Measurements from ENCODE around the gene TRAPPC2L. TPM values are rescaled to one million over a fixed set of nuclear protein-coding genes. Genes with fewer than 3 reads are reported as not detected.

The TRAPPC2L gene
- total RNA-seq, 1 donor from 2014 or later, result 30.4 TPM

DNA sequence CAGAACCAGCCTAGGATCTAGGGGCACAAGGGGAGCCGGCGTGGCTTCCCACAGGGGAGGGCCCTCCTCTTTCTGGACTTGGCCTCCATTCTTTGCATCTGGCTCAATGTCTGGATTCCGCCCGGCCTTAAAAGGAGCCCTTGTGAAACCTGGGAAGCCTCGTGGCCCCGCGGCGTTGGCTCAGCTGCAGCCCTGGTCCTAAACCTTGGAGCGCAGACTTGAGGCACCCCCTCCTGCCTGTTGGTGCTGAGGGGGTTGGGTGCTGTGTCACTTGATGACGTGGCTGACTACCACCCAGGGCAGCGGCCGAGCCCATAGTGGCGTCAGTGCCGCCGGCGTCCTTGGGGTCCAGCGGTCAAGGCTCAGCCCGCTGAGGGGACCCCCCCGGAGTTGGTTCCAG lies 4.4 kb downstream of the TRAPPC2L start:
- no peak for DNase-seq

DNA sequence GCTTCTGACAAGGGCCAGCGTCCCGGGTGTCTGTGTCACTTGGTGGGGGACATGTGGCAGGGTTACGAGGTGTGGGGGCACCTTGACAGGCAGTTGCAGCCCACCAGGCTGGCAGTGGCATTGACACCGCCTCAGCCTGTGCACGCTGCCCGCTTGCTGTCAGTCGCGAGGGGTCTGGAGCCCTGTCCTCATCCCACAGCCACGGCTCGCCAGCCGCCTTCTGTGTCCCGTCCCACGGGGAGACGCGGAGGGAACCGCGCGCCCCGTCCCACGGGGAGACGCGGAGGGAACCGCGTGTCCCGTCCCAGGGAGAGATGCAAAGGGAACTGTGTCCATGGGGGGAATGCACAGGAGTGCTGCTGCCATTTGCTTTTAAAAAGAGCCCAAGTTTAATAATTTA lies 6.0 kb downstream of the TRAPPC2L start:
- no peak for DNase-seq

DNA sequence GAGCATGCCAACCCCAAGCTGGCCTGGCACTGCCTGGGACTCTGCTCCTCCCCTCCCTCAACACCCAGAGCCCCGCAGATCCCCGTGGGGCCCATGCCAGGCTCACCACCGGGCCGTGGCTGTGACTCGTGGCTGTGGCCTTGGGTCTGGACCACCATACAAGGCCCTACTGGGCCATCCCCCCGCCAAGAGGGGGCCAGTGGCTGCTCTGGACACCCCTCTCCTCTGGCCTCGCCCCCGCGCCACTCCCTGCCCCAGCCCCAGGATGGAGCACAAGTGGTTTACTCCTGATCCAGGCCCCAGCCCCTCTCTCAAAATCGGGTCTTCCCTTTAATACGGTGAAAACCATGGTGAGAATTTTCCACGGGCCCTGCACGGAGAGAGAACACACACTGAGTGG lies 6.5 kb downstream of the TRAPPC2L start:
- DNase-seq, result no peak

DNA sequence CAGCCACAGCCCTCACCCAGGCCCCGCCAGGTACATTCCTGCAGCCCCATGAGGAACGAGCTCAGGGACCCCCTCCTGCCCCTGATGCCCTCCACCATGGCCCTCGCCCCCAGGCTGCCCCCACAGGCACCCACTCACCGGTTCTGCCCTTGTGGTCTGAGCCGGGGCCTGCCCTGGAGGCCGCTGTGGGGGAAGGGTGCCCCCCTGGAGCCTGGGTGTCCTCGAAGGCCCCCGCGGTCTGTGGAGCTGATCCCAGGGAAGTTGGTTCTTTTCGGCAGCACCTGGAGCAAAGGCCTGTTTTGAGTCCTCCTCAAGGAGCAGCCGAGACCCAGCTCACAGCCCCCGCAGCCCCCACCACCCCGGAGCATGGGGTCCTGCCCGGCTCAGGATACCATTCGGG lies 7.2 kb downstream of the TRAPPC2L start:
- DNase-seq, result no peak

DNA sequence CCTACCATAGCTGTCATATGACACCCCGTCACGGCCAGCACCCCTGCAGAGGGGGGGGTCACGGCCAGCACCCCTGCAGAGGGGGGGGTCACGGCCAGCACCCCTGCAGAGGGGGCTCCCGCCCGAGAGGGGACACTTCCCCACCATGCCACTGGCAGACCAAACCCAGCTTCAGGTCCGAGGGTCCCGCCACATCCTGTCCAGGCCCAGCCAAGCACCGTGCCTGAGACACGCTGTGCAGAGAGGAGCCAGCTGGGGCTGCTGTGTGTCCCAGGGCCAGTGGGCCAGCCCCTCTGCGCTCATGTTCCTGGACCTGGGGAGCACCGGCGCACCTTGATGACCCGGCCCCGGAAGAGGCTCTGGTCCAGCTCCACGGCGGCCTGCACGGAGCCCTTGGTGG lies 7.6 kb downstream of the TRAPPC2L start:
- DNase-seq, result no peak

DNA sequence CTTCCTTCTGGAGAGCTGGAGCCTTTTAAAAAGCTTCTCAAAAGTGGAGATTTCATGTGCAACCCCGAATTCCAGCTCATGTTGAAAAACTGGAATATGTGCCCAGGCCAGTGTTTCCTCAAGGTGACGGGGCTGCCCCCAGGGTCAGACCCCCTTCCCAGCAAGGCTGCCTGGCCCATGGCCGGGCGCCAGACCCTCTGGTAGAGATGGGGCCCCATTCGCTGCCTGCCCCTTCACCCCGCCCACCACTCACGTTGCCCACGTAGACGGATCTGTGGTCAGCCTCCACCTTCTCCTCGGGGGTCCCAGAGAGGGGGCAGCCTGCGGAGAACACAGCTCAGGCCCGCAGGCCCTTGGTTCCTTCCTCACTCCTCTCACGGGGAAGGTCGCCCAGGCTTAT lies 8.4 kb downstream of the TRAPPC2L start:
- DNase-seq, result no peak

DNA sequence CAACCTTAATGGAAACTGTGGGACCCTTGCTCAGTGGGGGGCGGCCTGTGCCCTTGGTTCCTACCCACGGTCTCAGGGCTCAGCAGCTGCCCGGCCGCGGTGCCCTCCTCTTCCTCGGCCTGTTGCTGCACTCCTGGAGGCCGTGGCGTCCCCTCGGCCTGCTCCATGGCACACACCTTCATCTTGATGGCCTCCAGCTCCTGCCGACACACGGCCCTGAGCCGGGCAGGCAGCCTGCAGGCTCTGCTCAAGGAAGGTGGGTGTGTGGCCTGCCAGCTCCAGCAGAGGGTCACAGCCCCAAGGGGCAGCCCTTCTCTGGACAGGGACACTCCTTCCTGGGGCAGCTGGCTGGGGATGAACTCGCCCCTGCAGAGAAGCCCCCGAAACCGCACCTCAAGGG lies 8.8 kb downstream of the TRAPPC2L start:
- DNase-seq, result no peak

DNA sequence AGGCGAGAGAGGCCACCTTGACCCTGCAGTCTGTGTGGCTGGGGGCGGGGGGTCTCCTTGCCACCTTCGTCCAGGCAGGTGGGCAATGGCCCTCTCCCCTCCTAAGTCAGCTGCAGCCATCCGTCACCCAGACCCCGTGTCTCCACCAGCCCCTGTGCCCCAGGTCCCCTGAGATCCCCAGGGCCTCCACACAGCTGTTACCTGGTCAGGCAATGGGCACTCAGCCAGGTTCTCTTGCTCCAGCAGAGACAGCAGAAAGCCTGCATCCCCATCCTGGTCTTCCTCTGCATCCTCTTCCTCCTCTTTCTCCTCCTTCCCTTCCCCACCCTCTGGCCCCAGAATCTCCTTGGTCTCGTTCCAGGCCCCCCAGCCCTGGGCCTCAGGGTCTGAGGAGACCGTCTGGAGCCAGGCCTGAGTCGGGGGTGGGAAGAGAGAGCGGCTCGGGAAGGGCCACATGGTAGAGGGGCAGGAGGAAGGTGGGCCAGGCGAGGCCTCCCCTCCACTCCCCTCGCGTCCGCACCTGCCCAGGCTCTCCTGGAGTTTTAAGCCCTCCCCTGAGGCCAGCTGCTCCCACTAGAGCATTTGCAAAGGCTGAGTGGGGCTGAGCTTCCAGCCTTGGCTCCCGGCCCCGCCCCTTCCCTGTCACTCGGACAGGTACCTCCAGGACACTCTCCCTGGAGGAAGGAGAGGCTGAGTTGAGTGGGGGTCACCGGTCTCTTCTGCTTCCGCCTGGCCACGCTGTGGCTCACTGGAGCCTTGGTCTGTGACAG lies 9.4 kb downstream of the TRAPPC2L start, which contains the start of gene PABPN1L:
TSS of gene PABPN1L (minus strand) at position 510 of the 770 bp plus-strand sequence. CDS start at position 456, 54 bp downstream.
- DNase-seq, result no peak

DNA sequence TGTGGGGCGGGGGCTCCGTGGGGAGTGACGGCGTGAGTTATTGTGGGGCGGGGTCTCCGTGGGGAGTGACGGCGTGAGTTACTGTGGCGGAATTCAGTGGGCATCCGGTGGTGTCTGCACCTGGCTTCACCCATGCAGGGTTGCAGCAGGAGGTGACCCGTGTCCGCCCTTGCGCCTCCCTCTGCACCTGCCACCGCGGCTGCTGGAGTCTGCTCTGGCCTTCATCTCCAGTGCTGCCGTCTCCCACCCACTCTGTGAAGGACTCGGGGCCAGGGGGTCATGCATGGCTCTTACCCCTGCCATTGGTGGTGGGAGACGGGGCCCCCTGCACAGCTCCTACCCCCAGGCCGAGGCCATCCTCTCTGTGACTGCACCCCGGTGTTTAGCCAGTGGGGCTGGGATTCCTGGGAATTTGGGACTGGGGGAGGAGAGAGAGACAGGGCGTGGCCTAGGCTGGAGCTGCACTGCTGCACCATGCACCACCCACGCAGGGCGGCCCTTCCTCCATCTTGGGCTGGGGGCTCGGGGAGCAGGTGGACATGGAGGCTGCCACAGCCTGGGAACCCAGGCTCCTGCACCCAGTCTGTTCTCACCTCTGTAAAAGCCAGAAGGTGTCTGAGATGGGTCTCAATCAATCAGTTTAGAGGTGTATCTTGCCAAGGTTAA lies 10.8 kb downstream of the TRAPPC2L start:
- no peak for DNase-seq

DNA sequence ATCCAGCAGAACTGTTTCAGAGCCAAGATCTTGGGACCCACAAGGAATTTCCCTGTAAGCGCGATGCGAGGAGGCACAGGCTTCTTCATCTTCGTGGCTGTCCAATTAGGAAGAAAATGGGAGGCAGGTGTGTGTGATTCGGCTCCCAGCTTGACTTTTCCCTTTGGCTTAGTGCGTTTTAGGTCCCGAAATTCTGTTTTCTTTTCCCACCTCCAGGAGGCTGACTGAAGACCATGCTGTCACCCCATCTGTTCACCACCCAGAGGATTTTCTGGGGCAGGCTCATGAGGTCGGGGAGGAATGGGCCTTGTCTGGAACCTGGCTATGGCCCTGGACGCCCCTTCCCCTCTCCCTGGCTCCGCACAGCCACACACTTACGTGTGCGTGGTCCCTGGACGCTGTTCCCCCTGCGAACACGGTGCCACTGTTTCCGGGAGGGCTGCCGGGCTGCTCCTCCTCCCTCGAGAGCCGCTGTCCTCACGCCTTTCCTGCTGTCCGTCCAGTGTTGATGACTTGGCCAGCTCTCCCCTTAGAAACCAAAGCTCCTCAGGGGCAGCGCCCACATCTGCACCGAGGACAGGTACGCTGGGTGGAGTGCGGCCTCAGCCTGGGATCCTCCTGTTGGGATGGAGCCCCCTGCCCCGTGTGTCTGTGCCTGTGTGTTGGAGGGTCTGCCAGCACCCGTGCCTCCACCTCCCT lies 12.2 kb downstream of the TRAPPC2L start:
- DNase-seq, result no peak

DNA sequence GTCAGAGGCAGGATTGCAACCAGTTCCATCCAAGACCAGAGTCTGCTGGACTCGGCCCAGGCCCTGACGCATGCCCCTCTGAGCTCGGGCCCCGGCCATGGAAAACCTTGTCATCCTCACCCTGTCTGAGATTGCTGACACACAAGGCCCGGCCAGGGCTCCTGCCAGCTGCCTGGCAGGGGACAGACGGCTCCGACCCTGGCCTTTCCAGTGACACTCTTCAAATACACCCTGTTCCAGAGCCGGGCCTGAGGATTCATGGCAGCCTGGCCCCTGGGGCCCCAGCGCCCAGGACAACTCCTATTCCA lies 12.7 kb downstream of the TRAPPC2L start:
- no peak for DNase-seq

DNA sequence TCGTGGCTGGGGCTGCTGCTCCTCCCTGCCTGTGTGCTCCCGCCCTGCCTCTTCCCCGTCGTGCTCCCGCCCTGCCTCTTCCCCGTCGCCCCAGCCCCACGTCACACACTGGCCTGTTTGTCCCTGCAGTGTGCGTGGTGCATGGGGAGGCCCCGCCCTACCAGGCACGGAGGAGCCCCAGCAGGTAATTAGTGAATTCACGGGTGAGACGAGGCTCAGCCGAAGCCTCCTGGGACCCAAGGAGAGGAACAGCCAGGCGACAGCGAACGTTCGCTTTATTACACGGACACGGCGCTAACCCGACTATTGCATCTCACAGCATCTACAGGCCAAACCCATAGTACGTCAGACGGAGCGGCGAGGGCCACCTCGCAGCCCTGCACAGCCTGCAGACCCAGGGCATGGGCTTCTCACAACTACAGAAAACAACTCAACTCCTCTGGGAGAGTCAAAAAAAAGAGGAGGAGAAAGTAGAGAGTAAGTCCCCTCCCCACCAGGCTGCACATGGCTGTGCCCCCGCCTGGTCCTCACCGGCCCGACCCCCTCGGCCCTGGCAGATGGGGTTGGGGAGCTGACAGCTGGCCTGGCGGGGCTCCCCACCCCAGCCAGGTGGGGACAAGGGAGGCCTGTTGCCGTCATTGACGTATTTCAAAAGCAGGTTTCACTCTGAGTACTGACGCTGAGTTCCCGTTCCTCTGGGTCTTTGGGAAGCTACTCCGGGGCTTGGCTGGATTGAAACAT lies 13.9 kb downstream of the TRAPPC2L start:
- no peak for DNase-seq

DNA sequence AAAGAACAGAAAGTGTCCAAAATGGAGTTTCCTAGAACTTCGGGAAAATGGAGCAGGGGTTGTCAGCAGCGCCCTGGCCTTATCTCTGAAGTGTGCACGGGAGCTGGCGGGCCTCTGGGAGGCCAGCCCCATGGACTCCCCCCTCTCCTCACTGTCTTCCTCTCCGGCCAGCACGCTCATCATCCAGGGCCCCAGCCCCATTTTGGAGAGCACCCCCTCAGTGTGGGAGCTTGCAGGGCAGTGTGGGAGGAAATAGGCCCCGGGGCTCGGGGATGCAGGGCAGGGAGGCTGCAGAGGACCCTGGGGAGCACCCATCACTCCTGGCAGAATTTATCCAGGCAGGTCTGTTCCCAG lies 14.4 kb downstream of the TRAPPC2L start:
- DNase-seq, result no peak

DNA sequence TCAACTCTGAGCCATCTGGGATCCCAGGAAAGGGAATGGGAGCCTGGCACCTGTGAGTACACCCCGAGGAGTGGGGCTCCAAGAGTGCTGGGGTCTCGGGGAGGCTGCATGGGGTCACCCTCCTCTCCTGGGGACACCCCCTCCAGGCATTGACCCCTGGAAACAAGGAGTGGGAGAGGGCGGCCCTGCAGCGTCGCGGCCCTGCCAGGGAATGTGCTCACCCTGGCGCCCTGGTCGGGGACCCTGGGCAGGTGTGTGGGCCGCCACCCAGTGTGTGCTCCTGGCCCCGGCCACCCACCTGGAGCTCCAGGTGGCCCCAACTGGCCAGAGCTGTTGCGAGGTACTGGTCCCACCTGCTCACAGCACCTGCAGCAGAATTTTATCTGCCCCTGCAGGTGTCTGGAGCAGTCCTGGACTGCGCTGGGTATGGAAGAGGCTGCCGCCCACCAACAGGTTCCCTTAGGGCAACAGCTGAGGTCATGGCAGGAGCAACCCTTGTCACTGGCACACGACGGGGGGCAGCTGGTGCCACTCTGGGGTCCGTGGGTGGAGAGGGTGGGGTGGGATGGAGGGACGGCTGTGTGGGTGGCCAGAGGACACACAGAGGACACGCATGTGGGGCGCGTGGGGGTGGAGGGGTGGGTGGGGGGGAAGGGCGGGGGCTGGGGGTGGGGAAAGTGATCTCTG lies 14.9 kb downstream of the TRAPPC2L start:
- no peak for DNase-seq

DNA sequence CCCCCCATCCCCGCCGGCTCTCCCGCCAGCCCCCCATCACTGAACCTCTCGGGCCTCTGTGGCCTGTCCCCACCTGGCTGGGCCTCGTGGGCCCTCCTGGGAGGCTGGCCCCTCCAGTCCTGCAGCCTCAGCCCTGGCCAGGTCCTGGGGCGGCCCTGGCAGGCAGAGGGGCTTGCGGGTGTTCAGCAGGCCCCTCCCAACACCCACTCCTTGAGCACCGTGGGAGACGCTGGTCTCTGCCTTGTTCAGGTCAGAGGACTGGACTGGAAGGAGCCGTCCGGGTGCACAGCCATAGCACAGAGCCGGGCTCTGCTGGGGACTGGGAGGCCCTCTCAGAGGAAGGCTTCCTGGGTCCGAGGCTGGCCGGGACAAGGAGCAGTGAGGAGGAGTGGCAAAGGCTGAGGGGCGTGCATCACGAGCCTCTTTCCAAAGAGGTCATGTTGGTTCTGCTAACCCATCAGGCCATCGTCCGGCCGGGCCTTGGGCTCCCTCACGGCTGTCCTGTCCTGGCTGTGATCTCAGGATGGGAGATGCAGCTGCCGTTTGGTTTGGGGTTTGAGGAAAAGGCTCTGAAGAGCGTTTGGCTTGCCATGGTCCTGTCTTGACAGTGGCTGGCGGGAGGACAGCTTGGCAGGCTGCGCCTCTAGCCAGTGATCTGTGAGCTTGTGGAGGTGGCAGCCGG lies 15.9 kb downstream of the TRAPPC2L start:
- no peak for DNase-seq

DNA sequence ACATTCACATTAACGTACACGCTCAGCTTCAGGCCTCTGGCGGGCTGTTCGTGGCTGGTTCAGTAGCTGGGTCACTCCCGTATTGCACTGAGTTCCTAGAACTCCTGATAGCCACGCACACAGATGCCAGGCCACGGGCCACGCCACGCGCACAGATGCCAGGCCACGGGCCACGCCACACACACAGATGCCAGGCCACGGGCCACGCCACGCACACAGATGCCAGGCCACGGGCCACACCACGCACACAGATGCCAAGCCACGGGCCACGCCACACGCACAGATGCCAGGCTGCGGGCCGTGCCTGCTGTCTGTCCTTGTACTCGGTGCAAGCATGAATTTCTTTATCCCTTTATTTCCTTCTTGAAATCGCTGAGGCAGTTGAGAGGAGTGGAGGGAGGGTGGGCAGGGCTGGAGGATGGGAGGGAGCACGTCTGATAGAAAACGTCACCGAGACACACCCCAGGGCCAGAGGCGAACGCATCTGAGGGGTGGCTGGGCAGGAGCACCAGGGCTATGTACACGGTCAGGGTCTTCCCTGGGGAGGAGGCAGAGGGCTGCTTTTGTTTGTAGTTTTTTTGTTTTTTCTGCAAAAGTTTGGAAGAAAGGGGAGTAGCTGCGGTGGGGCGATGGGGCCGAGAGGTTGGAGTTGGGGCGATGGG lies 18.1 kb downstream of the TRAPPC2L start:
- no peak for DNase-seq

DNA sequence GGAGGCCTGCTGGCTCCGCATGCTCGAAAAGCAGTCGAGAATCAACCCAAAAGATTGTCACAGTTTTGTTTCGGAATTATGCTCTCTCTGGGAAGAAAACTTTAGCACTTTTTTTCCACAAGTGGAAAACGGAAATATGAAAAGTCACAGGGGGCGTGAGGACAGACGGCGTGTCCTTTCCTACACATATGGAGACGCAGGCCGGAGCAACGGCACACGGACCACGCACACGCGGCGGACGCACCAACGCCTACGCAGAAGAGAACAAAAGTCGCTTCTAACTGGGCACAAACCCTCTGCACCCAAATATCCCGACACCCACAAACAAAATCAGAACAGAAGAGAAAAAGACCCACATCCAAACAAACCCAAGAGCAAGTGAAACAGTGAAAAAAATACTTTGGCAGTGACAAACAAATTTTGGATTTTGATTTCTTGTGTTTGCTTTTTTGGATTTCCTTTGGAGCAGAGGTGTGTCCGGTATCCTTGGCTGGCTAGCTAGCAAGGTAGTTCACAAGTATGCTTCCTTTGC lies 18.8 kb downstream of the TRAPPC2L start:
- DNase-seq, result no peak

DNA sequence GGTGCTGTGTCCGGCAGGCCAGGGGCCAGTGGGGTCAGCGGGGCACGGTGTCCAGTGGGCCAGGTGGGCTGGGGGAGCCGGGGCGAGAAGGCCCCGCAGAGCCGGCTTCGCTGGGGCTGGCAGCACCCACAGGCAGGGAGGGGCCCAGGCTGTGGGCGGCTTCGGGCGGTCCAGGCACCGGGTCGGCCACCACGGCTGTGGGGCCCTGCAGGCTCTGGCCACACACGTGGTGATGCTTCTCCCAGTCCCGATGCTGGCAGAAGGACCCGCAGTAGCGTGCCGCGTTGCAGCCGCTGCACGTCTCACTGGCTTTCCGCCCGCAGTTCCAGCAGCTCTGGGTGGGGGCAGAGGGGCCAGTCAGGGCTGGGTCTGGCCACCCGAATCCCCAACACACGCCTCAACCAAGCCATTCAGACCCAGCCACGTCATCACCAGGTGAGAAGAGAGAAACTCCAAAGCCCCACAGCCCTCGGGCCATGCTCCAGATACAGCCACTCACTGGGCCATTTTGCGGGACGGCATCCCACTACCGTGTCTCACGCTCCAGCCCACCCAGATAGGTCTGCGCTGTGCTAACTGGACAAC lies 20.1 kb downstream of the TRAPPC2L start:
- no peak for DNase-seq

DNA sequence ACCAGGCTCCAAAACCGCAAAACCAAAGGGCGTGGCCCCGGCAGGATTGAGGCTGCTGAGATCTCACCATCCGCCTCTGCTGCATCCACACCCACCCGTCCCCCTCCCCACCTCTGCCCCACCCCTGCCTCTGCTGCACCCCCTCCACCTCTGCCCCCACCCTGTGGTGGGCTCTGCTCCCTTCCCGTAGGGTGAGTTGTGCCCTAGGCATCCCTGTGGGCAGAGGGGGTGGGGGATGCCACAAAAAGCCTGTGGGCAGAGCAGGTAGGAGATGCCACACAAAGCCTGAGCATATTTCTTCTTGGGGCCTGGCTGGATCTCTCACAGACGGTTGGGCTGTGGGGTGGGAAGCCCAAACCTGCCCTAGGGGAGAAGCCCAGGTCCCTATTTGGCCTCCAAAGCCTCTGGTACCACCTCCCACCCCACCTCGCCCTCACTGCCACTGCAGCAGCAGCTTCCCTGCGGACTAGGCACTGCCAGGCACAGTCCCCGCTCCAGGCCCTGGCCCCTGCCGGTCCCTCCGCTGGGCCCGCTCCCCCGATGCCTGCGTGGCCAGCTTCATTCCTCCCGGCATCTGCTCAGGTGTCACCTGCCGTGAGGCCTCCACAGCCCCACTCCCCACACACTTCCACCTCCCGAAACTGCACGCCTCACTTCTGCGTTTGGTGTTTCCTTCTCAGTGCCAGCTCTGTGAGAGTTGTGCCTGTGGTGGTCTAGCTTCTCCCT lies 20.8 kb downstream of the TRAPPC2L start:
- DNase-seq, result no peak

DNA sequence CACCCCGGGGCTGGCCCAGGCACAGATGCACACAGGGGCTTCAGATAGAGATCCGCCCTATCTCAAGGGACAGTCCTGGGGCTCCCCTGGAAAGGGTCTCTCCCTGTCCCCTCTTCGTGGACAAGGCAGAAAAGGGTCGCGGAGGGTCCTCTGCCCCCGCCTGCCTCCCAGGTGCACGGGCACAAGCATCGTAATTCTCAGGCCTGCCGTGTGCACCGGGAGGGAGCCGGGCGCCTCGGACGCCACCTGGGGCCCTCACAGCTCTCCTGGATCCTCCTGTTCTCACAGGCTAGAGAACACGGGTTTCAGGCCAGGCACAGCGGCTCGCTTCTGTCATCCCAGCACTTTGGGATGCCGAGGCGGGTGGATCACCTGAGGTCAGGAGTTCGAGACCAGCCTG lies 21.4 kb downstream of the TRAPPC2L start:
- no peak for DNase-seq

All from occipital lobe (tissue), 2 donors.